Measurements from ENCODE around the gene CDC5L. TPM values are rescaled to one million over a fixed set of nuclear protein-coding genes. Genes with fewer than 3 reads are reported as not detected.

The CDC5L gene
- total RNA-seq, 1 experiment from 2014 or later, result 24.6 TPM

DNA sequence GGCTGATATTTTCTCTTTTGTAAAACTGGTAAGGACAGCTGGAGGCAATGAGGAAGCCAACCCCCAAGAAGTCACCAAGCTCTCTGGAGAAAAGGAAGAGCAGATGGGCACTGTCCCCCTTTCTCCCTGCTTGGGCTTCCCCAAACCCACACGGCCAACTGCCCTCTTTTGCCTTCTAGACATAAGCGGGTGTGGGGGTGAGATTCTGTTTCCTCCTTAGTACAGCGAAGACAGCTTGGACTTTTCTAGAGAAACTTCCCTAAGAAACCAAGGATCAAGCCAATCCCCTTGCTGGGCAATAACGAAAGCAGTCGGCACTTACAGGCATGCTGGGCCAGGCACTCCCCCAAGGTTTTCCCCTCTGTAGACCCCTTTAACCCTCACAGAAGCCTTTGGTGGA lies 110.3 kb downstream of the CDC5L start:
- intact Hi-C loops (cut with micrococcal nuclease), result no loop called here
- peaks cover 5 to 23% of the 10 kb centered on the region in 2 experiments; a peak in 3 of 4 replicates for H3K4me1 ChIP-seq (ENCODE audit: control insufficient read depth in 1 of 2, insufficient read depth in 2 of 2, low read length in 2 of 2)
- H3K9me2 ChIP-seq (ENCODE audit: insufficient read depth), result no peaks in the 10 kb centered on the region
- ChIA-PET POLR2A (no interaction called here), RAD21 (ENCODE audit: low non-redundant PET in 1 of 2, low total read pairs in 2 of 2, uncharacterized antibody in 2 of 2, unreplicated experiment in 2 of 2) (no interaction called here), CTCF (no interaction called here)
- H3K79me2 ChIP-seq (ENCODE audit: insufficient read depth, low read length), result no peaks in the 10 kb centered on the region
- no peak overlapping the region for H2AFZ ChIP-seq (ENCODE audit: low read depth, low read length, poor library complexity, severe bottlenecking)
- ATAC-seq (no peak), DNase-seq (ENCODE audit: low read depth, low spot score) (no peak)
- no TSS peak for BruUV-seq (replicated peaks)
- no peak overlapping the region for H3K4me2 ChIP-seq (ENCODE audit: low read length)
- H4K20me1 ChIP-seq (ENCODE audit: insufficient read depth), result no peaks in the 10 kb centered on the region
- no peak overlapping the region for H3K4me3 ChIP-seq (replicated peaks in 1 of 2; ENCODE audit: low read depth in 1 of 2, low read length in 2 of 2)
- no peak overlapping the region for H3K9ac ChIP-seq (ENCODE audit: low read length)
- no peaks in the 10 kb centered on the region for H3K36me3 ChIP-seq (ENCODE audit: control insufficient read depth in 1 of 2, insufficient read depth in 2 of 2, low read length in 2 of 2)
- no peak overlapping the region for H3K27ac ChIP-seq (ENCODE audit: low read depth, low read length)
- H3K27me3 ChIP-seq (ENCODE audit: insufficient read depth, low read length), result no peaks in the 10 kb centered on the region
- TF ChIP-seq SP1 (IDR thresholded peaks at IDR 0.05; ENCODE audit: low read depth), result no peak
- TF ChIP-seq, protein P1, sequence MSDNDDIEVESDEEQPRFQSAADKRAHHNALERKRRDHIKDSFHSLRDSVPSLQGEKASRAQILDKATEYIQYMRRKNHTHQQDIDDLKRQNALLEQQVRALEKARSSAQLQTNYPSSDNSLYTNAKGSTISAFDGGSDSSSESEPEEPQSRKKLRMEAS (IDR thresholded peaks at IDR 0.05), result no peak
- no peak for TF ChIP-seq CBX3 (IDR thresholded peaks at IDR 0.05; ENCODE audit: low read depth)
- TF ChIP-seq ZNF274 (IDR thresholded peaks at IDR 0.05; ENCODE audit: low read depth, low read length), result no peak
- TF ChIP-seq YY1 (IDR thresholded peaks at IDR 0.05; ENCODE audit: extremely low read depth, insufficient replicate concordance, low read depth, low read length), result no peak
- TF ChIP-seq, protein P2, sequence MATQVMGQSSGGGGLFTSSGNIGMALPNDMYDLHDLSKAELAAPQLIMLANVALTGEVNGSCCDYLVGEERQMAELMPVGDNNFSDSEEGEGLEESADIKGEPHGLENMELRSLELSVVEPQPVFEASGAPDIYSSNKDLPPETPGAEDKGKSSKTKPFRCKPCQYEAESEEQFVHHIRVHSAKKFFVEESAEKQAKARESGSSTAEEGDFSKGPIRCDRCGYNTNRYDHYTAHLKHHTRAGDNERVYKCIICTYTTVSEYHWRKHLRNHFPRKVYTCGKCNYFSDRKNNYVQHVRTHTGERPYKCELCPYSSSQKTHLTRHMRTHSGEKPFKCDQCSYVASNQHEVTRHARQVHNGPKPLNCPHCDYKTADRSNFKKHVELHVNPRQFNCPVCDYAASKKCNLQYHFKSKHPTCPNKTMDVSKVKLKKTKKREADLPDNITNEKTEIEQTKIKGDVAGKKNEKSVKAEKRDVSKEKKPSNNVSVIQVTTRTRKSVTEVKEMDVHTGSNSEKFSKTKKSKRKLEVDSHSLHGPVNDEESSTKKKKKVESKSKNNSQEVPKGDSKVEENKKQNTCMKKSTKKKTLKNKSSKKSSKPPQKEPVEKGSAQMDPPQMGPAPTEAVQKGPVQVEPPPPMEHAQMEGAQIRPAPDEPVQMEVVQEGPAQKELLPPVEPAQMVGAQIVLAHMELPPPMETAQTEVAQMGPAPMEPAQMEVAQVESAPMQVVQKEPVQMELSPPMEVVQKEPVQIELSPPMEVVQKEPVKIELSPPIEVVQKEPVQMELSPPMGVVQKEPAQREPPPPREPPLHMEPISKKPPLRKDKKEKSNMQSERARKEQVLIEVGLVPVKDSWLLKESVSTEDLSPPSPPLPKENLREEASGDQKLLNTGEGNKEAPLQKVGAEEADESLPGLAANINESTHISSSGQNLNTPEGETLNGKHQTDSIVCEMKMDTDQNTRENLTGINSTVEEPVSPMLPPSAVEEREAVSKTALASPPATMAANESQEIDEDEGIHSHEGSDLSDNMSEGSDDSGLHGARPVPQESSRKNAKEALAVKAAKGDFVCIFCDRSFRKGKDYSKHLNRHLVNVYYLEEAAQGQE (IDR thresholded peaks at IDR 0.05; ENCODE audit: low read depth), result no peak
- no peak for TF ChIP-seq JUND (IDR thresholded peaks at IDR 0.05)
- no peak for TF ChIP-seq TCF7L2 (IDR thresholded peaks at IDR 0.05; ENCODE audit: borderline replicate concordance, extremely low read depth, insufficient read depth, insufficient read length)
- TF ChIP-seq FOSL1 (IDR thresholded peaks at IDR 0.05; ENCODE audit: low read depth), result no peak
- TF ChIP-seq CEBPB (IDR thresholded peaks at IDR 0.05; ENCODE audit: low read depth), result no peak
- no peak for TF ChIP-seq EGR1 (IDR thresholded peaks at IDR 0.05; ENCODE audit: low read depth)
- TF ChIP-seq EZH2phosphoT487 (IDR thresholded peaks at IDR 0.05; ENCODE audit: borderline replicate concordance), result no peak
- TF ChIP-seq EZH2 (IDR thresholded peaks at IDR 0.05), result no peak
- no peak for TF ChIP-seq SRF (IDR thresholded peaks at IDR 0.05; ENCODE audit: low read depth)
- no peak for TF ChIP-seq SIN3A (IDR thresholded peaks at IDR 0.05; ENCODE audit: low read depth)
- TF ChIP-seq, protein P3, sequence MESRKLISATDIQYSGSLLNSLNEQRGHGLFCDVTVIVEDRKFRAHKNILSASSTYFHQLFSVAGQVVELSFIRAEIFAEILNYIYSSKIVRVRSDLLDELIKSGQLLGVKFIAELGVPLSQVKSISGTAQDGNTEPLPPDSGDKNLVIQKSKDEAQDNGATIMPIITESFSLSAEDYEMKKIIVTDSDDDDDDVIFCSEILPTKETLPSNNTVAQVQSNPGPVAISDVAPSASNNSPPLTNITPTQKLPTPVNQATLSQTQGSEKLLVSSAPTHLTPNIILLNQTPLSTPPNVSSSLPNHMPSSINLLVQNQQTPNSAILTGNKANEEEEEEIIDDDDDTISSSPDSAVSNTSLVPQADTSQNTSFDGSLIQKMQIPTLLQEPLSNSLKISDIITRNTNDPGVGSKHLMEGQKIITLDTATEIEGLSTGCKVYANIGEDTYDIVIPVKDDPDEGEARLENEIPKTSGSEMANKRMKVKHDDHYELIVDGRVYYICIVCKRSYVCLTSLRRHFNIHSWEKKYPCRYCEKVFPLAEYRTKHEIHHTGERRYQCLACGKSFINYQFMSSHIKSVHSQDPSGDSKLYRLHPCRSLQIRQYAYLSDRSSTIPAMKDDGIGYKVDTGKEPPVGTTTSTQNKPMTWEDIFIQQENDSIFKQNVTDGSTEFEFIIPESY (IDR thresholded peaks at IDR 0.05; ENCODE audit: extremely low read depth, insufficient replicate concordance, low read length), result no peak
- TF ChIP-seq, protein P4, sequence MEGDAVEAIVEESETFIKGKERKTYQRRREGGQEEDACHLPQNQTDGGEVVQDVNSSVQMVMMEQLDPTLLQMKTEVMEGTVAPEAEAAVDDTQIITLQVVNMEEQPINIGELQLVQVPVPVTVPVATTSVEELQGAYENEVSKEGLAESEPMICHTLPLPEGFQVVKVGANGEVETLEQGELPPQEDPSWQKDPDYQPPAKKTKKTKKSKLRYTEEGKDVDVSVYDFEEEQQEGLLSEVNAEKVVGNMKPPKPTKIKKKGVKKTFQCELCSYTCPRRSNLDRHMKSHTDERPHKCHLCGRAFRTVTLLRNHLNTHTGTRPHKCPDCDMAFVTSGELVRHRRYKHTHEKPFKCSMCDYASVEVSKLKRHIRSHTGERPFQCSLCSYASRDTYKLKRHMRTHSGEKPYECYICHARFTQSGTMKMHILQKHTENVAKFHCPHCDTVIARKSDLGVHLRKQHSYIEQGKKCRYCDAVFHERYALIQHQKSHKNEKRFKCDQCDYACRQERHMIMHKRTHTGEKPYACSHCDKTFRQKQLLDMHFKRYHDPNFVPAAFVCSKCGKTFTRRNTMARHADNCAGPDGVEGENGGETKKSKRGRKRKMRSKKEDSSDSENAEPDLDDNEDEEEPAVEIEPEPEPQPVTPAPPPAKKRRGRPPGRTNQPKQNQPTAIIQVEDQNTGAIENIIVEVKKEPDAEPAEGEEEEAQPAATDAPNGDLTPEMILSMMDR (IDR thresholded peaks at IDR 0.05 in 2 of 3, conservative IDR thresholded peaks at IDR 0.05 in 1 of 3; ENCODE audit: borderline replicate concordance in 1 of 3, insufficient read depth in 1 of 3, low read depth in 2 of 3, low read length in 2 of 3), result no peak
- TF ChIP-seq, protein P5, sequence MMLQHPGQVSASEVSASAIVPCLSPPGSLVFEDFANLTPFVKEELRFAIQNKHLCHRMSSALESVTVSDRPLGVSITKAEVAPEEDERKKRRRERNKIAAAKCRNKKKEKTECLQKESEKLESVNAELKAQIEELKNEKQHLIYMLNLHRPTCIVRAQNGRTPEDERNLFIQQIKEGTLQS (IDR thresholded peaks at IDR 0.05), result no peak
- TF ChIP-seq ELF1 (IDR thresholded peaks at IDR 0.05; ENCODE audit: borderline replicate concordance, low read depth), result no peak
- H3K9me3 ChIP-seq (ENCODE audit: control insufficient read depth in 1 of 2, insufficient read depth in 1 of 2, low read depth in 1 of 2, low read length in 2 of 2), result no peaks in the 10 kb centered on the region
